Hematopoietic multipotent progenitor cell treated with erythropoietin and hydrocortisone succinate and interleukin-3 and kit ligand, for 4 days (in vitro differentiated cells): Measurements from ENCODE around the gene TNPO3.

Source experiments
- DNase-seq: peaks from one replicate; pipeline ENCODE4 v3.0.0-alpha.2; 2015

The TNPO3 gene

GRCh38 chr7:128937647-128938543 lies 117.0 kb downstream of the TNPO3 start, which contains the start of gene IRF5:
Gene IRF5, plus strand, starts transcription at chr7:128937927. Its CDS starts 4,155 bp downstream, at chr7:128942082.
- DNase-seq = peak; percentile 71

DNA sequence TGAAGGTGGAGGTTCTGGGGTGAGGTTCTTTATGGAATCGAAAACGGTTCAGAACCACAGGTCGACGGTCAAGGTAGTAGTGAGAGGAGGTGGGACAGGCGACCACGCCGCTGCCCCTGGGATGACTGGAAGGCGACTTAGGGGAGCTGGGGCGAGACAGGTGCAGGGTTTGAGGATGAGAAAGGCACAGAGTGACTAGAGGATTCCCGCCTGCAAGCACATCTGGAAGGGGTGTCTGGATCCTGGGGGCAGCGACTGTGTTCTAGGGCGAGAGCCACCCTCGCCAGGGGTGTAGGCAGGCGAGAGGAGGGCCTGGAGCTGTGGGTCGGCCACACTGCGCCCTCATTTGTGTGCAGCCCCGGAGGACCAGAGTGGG lies 117.7 kb downstream of the TNPO3 start:
- DNase-seq = no peak

- no peak for DNase-seq
Measured at GRCh38 chr7:128936798-128937197, 118.1 kb downstream of the TNPO3 start.

DNA sequence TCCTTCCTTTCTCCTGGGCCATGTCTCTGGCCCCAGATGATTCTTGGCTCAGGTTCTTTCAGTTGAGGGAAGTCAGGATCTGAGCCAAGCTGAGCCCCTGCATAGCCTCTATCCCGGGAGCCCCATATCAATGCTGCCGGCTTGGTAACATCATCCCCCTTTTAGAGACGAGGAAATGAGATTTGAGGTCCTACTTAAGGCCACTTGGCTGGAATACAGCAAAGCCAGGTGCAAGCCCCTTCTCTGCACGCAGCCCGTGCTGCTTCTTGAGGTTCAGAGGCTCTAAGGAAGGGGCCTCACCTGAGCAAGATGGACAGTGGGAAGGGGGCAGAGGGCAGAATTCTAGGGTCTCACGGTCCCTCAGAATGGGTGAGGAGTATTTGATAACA lies 119.6 kb downstream of the TNPO3 start:
- no peak for DNase-seq

DNA sequence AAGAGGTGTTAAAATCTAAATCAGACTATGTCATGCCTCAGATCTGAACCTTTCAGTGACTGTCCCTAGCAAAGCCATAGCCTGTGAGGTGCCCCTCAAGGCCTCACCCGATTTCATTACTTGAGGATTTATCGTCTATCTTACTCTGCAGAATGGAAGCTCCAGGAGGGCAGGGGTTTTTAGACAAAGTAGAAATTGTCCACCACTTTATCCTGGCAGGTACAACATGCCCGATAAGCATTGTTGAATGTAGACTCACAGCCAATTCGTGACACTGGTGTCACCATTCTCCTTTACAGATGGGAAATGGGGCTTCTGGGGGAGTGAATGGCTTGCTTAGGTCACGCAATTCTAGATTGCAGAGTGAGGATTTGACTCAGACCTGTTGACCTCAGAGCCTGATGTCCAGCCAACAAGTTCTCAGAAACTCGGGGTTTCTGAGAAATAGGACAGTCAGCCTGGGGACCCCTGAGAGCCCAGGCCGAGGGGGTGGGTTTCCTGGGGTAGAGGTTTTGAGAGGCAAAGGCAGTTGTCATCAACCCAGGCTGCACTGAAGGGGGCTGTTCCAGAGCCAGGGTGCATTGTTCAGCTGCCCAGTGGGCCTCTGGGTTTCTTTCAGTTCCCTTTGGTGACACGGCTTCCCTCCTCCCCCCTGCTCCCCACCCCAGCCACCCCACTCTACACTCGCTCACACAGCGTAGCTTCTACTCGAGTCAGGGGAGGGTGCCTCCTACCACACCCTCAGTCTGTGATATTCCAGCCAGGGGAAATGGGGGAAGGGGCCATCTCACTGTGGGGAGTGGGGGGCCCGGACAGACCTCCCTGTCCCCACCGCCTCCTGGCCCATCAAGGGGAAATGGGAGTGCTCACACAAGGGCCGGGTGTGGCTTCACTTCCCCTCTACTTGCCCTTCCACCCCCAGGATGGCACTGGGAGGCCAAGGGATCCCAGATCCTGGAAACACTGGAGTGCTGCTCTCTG lies 120.3 kb downstream of the TNPO3 start:
- no peak for DNase-seq

DNA sequence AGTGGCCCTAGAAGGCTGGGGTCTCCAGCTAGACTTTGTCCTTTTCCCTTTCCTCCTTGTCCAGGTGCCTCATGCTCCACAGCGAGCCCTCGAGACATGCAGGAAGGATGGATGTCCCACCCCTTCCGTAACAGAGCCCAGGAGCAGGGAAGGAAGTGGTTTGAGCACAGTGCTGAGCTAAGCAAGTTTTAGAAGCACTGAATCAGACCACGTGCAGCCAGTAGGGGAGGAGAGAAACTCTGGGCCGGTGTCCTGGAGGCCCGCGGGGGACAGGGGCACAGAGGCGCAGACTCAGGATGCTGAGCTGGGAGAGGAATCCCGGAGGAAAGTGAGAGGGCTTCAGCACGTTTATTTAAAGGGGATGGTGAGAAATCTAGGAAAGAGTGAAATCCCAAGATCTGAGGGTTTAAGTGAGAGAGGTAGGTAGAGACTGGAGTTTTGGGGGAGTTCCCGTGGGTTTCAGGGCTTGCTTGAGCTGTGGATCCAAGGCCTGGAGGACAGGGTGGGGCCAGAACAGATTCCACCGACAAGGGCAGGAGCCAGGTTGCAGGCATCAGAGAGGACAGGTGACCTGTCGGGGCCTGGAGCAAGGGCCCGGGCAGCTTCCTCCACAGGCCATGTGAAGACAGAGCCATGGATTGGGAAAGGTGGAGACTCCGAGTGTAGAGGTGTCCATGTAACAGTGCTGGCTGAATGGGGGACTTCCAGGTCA lies 121.6 kb downstream of the TNPO3 start:
- DNase-seq = peak; percentile 68

DNA sequence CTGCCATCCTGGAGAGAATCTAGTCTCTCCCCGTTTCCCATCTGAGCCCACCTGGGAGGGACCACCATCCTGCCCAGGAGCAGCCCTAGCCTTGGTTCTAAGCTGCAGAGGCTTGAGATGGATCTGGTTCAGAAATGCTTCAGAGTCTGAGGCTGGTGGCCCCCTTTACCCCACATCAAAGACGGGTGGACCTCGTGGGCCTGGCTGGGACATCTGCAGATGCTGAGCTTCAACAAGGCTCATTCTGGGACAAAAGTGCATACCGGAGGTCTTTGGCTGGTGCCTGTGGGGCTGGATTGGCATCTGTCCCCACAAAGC lies 122.1 kb downstream of the TNPO3 start:
- DNase-seq = no peak

DNA sequence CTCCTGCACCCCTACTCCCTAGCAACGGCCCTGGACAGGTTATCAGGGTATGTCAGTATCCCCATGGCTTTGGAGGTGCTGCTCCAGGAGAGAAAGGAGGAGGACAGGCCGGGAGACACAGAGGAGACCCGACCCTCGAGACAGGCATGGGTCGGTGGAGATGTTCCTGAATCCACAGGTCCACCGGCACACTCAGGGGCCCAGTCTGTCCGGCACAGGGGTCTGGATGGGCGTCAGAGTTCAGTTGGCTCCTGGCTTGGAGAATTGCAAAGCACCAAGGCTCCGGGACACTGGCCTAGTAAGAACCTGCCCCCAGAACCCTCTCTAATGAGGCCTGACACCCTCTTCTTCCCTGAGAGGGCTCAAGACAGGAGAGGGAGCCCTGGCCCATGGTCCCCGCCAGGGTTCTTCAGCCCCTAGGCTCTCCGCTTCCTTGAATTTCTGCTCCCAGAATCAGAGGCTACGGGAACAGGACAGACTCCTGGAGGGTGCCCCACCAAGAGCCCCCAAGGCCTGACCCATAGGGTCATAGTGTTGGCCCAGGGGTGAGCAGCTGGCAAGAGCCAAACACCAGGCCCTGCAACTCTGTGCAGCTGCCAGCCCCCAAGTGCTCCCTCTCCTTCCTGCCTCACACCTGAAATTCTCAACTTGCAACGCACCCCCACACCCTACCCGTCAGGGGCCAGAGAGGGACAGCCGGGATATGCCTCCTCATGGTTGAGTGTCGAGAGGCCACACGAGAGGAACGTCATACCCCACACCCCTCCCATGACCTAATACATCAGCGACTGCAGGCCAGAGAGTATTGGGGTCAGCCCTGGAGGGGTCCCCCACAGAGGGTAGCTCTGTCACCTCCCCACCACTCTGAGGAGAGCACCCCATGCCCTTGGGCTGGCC lies 122.7 kb downstream of the TNPO3 start:
- DNase-seq = no peak

- no peak for DNase-seq
Measured at GRCh38 chr7:128931190-128931798, 123.6 kb downstream of the TNPO3 start.

DNA sequence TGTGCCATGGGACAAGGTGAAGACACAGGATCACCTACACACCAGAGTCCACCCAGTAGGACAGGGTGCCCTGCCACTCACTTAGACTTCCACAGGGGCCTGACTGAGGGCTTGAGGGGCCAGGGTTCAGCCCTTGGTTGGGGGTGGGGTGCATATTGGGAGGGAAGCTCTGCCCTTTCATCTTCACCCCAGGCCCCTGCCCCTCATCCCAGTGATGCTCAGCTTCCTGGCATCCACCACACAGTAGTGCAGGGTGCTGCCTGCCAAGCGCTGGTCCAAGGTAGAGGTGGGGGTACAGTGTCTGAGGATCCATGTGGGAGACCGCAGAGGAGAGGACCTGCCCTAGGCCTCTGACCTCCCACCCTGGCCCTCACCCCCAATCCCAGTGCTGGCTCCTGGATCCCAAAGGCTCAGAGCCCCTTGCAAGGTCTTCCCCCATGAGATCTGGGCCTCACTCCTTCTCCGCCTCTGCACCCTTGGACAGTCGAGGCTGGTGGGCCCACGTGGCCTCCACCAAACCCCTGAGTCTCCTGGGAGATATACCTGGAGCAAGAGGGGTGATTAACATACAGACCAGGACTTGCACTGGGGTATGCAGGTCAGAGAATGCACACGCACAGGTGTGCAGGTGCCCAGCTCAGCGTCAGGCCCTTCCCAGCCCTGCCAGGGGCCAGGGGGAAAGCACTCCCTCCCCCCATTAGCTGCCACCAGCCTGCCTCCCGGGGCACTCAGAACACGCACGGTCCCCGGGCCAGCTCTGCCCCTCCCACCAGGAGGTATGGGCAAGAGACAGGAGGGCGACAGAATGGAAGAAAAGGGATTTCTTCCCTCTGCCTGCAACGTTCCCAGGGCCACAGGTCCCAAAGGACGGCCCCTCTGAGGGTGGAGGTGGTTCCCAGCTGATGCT lies 125.8 kb downstream of the TNPO3 start:
- no peak for DNase-seq

- no peak for DNase-seq
Measured at GRCh38 chr7:128928159-128928813, 126.6 kb downstream of the TNPO3 start.

GRCh38 chr7:128924707-128925588 lies 130.0 kb downstream of the TNPO3 start:
- DNase-seq = no peak

GRCh38 chr7:128923411-128923800 lies 131.5 kb downstream of the TNPO3 start:
- no peak for DNase-seq

DNA sequence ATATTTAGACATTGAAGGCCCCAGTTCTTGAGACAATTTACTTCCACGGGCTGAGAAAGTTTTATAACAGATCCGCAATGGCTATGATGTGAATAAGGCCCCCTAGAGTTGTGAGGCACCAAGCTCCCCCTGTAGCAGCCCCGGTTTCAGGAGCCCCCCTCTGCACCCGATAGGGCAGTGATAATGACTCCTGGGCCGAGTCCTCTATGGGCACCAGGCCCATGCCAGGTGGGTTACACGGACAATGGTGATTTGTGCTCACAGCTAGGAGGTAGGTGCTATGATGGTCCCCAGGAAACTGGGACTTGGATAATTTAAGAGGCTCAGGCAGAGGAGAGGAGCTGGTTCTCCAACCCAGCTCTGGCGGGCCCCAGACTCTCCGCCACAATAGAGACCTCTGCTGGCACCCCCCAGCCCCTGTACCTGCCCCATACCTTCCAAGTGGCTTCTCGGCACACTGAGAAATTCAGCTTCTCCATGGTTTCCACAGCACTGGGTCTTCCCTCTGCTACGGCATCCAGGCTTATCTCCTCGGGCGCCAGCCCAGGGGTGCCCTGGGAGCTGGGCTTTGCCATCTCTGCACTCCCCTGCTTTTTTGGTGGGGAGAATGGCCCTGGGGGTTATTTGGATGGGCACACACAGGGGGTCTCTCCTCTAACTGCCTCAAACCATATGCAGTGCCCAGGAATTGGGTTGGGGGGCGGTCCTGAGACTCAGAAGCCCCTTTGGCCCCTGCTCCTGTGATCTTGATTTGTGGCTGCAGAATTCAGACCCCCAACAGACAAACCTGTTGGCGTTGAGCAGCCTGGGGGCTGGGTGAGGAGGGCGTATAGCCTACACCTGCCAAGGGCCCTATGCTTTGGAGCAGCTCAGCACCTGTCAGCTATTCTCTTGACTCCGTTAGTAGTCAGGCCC lies 132.2 kb downstream of the TNPO3 start:
- DNase-seq = no peak

- no peak for DNase-seq
Measured at GRCh38 chr7:128921866-128922440, 133.0 kb downstream of the TNPO3 start.

GRCh38 chr7:128920913-128921582 lies 133.9 kb downstream of the TNPO3 start:
- no peak for DNase-seq
